GM18511 (cell line): ENCODE data around the gene CDK2AP2.
"Not testable (repeated sequence)": the region's sequence is repeated elsewhere in the genome, so short reads cannot be mapped to it uniquely, and the experiment has no call there.

ENCODE experiments used
- ATAC-seq: cut with Tn5 transposase; IDR thresholded peaks from one replicate; pipeline ENCODE4 v1.9.1; 2021; ENCODE audit warnings: mild to moderate bottlenecking, moderate library complexity; ENCODE audit not compliant: unreplicated experiment

Gene CDK2AP2

GRCh38 chr11:67524480-67524808 is 16.5 kb upstream of the CDK2AP2 start:
- ATAC-seq: no peak

GRCh38 chr11:67523556-67524479 is 15.9 kb upstream of the CDK2AP2 start:
- ATAC-seq: no peak

GRCh38 chr11:67522844-67523555 is 15.0 kb upstream of the CDK2AP2 start, which contains the start of gene CABP2:
CABP2 (minus strand) TSS chr11:67523446; CDS start chr11:67523326, 120 bp downstream.
- ATAC-seq: no peak

- no peak for ATAC-seq
Observed at GRCh38 chr11:67522338-67522737, 14.4 kb upstream of the CDK2AP2 start.

GRCh38 chr11:67521924-67522323 is 14.0 kb upstream of the CDK2AP2 start:
- no peak for ATAC-seq

- no peak for ATAC-seq
Observed at GRCh38 chr11:67520856-67521824, 13.2 kb upstream of the CDK2AP2 start.

GRCh38 chr11:67519726-67520125 is 11.8 kb upstream of the CDK2AP2 start:
- ATAC-seq: no peak

- ATAC-seq: no peak
Observed at GRCh38 chr11:67517784-67518552, 10.0 kb upstream of the CDK2AP2 start.

- no peak for ATAC-seq
Observed at GRCh38 chr11:67516806-67517205, 8.8 kb upstream of the CDK2AP2 start.

GRCh38 chr11:67514116-67514515 is 6.2 kb upstream of the CDK2AP2 start:
- no peak for ATAC-seq

- ATAC-seq: not testable (repeated sequence)
Observed at GRCh38 chr11:67511558-67511957, 3.6 kb upstream of the CDK2AP2 start.

GRCh38 chr11:67510023-67510345 is 2.0 kb upstream of the CDK2AP2 start:
- no peak for ATAC-seq

GRCh38 chr11:67508486-67509121 is 642 bp upstream of the CDK2AP2 start:
- peak; percentile 45 for ATAC-seq

GRCh38 chr11:67507242-67507863 is 609 bp downstream of the CDK2AP2 start:
- no peak for ATAC-seq

GRCh38 chr11:67506426-67507051 is 1.4 kb downstream of the CDK2AP2 start:
- no peak for ATAC-seq

- peak; percentile 24 for ATAC-seq
Observed at GRCh38 chr11:67505605-67506396, 2.2 kb downstream of the CDK2AP2 start.

- no peak for ATAC-seq
Observed at GRCh38 chr11:67504950-67505581, 2.9 kb downstream of the CDK2AP2 start, which contains the start of gene PITPNM1. PITPNM1 (minus strand) TSS chr11:67505363; CDS start chr11:67504180, 1,183 bp downstream.
